ENCODE results near the gene TRAPPC2L. TPM values are rescaled to one million over a fixed set of nuclear protein-coding genes. Genes with fewer than 3 reads are reported as not detected.

The TRAPPC2L gene
- total and polyA plus RNA-seq, 2 experiments from 2014 or later: 59.3 to 167 TPM

- Mint-ChIP-seq H3K4me1 (peaks cover 7% of the 10 kb centered on the region), H3K27ac (no peak overlapping the region), H3K9me3 (no peaks in the 10 kb centered on the region), H3K4me3 (no peak overlapping the region), H3K27me3 (ENCODE audit: insufficient read depth, low read depth, poor library complexity) (peaks cover 6% of the 10 kb centered on the region), H3K36me3 (ENCODE audit: low read depth) (peaks cover 28% of the 10 kb centered on the region)
- H4K20me1 ChIP-seq (replicated peaks; ENCODE audit: insufficient read depth): peaks cover under 1% of the 10 kb centered on the region; the same call in 1 of the 2 replicates
- no peak overlapping the region for H2AFZ ChIP-seq
- no peak overlapping the region for H3K4me2 ChIP-seq
- no peaks in the 10 kb centered on the region for H3F3A ChIP-seq (replicated peaks; ENCODE audit: low read depth)
- no peaks in the 10 kb centered on the region for H3K9me2 ChIP-seq (ENCODE audit: insufficient read depth)
- peaks cover 4% of the 10 kb centered on the region for H3K79me2 ChIP-seq (replicated peaks; ENCODE audit: insufficient read depth)
- no peaks in the 10 kb centered on the region for H3K27me3 ChIP-seq (ENCODE audit: insufficient read depth)
- H3K4me1 ChIP-seq (ENCODE audit: insufficient read depth): no peaks in the 10 kb centered on the region
- TF ChIP-seq CTCF (conservative IDR thresholded peaks at IDR 0.05; ENCODE audit: low read depth in 2 of 2) (no peak), EZH2phosphoT487 (IDR thresholded peaks at IDR 0.05; ENCODE audit: unreplicated experiment) (no peak), CREB1 (CRISPR knock-in tag; IDR thresholded peaks at IDR 0.05; ENCODE audit: low read depth) (no peak), EZH2 (IDR thresholded peaks at IDR 0.05; ENCODE audit: low read depth, unreplicated experiment) (no peak), POLR2AphosphoS5 (IDR thresholded peaks at IDR 0.05; ENCODE audit: low read depth) (no peak), ZNF114 (CRISPR knock-in tag; IDR thresholded peaks at IDR 0.05) (no peak), ZNF331 (CRISPR knock-in tag; IDR thresholded peaks at IDR 0.05; ENCODE audit: low read depth) (no peak), NANOG (IDR thresholded peaks at IDR 0.05; ENCODE audit: borderline replicate concordance) (no peak), ZNF462 (CRISPR knock-in tag; IDR thresholded peaks at IDR 0.05) (no peak), STAT1 (IDR thresholded peaks at IDR 0.05; ENCODE audit: unreplicated experiment) (no peak), JUNB (IDR thresholded peaks at IDR 0.05; ENCODE audit: unreplicated experiment) (no peak)
- TF ChIP-seq, protein P1, sequence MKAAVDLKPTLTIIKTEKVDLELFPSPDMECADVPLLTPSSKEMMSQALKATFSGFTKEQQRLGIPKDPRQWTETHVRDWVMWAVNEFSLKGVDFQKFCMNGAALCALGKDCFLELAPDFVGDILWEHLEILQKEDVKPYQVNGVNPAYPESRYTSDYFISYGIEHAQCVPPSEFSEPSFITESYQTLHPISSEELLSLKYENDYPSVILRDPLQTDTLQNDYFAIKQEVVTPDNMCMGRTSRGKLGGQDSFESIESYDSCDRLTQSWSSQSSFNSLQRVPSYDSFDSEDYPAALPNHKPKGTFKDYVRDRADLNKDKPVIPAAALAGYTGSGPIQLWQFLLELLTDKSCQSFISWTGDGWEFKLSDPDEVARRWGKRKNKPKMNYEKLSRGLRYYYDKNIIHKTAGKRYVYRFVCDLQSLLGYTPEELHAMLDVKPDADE (IDR thresholded peaks at IDR 0.05): no peak
- ATAC-seq (no peak), DNase-seq (ENCODE audit: low spot score) (no peak)
- H3K4me3 ChIP-seq: no peak overlapping the region
- H3K36me3 ChIP-seq (ENCODE audit: insufficient read depth): no peaks in the 10 kb centered on the region
- no peak overlapping the region for H3K27ac ChIP-seq (ENCODE audit: low read depth)
Measured at GRCh38 chr16:88862968-88863367, 6.0 kb downstream of the TRAPPC2L start.
